Activated naive CD8-positive, alpha-beta T cell treated with anti-CD3 and anti-CD28 coated beads for 36 hours (primary cell): Measurements from ENCODE around the gene PIP5KL1. TPM values are rescaled to one million over a fixed set of nuclear protein-coding genes. Genes with fewer than 3 reads are reported as not detected.
"Not testable (repeated sequence)": the region's sequence is repeated elsewhere in the genome, so short reads cannot be mapped to it uniquely, and the experiment has no call there.

Experiments
- DNase-seq: peaks from one replicate; pipeline ENCODE4 v3.0.0; 2021
- H3K27ac Mint-ChIP-seq: one replicate; pipeline ENCODE4 v1.8.0; 2022; ENCODE audit warnings: mild to moderate bottlenecking, moderate library complexity, mixed read lengths
- H3K27me3 Mint-ChIP-seq: one replicate; pipeline ENCODE4 v1.8.0; 2022; ENCODE audit warnings: mild to moderate bottlenecking, mixed read lengths
- H3K36me3 Mint-ChIP-seq: one replicate; pipeline ENCODE4 v1.8.0; 2021; ENCODE audit warnings: mild to moderate bottlenecking, mixed read lengths
- H3K4me1 Mint-ChIP-seq: one replicate; pipeline ENCODE4 v1.8.0; 2021; ENCODE audit warnings: mixed read lengths
- H3K4me3 Mint-ChIP-seq: one replicate; pipeline ENCODE4 v1.8.0; 2022; ENCODE audit warnings: mild to moderate bottlenecking, moderate library complexity, mixed read lengths
- H3K9me3 Mint-ChIP-seq: one replicate; pipeline ENCODE4 v1.8.0; 2022; ENCODE audit warnings: mixed read lengths
- total RNA-seq, 2 experiments: library from RNA; stranded (reverse); gene quantifications; one replicate each; pipeline ENCODE4 v1.2.3, GENCODE V29; 2021

PIP5KL1 gene
- total RNA-seq, 2 experiments from 2014 or later: 2.3 to 3.2 TPM

- H3K4me3 Mint-ChIP-seq: no peak overlapping the region
- peaks cover 7% of the 10 kb centered on the region for H3K4me1 Mint-ChIP-seq
- H3K36me3 Mint-ChIP-seq: peaks cover 33% of the 10 kb centered on the region
- DNase-seq: no peak
- no peaks in the 10 kb centered on the region for H3K9me3 Mint-ChIP-seq
- no peak overlapping the region for H3K27ac Mint-ChIP-seq
- H3K27me3 Mint-ChIP-seq: no peaks in the 10 kb centered on the region
These were observed 44.1 kb downstream of the PIP5KL1 start for GRCh38 chr9:127886401-127886972.

DNA sequence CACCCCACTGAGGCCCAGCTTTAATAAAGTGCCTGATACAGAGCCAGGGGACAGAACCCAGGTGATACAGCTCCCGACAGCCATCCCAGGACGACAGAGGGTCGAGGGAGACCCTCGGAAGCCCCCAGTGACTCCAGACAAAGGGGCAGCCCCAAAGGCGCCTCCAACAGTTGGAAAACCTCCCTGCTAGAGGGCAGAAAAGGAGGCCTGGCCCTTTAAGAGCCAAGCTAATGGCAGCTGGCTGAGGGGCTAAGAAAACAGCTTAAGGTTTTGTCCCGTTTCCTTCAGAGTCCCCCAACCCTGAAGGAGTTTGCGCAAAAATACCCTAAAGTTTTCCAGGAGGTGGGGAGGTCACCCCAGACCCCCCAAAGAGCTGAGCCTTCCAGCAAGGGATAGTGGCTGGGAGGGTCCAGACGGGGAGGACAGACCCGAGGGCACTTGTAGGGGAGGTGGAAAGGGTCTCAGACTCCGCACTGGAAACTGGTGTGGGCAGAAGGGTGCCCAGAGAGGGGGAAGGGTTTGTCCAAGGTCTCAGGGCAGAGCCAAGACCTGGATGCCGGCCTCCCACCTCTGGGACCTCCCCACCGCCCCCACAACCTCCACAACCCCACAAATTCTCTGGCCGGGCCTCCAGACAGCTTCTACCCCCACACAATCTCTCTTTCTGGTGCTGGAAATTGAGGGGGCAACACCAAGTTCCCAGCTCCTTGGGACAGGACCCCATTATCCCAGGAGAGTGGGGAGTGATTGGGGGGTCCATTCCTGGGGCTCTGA, 44.9 kb downstream of the PIP5KL1 start:
- H3K27ac Mint-ChIP-seq: no peak overlapping the region
- H3K36me3 Mint-ChIP-seq: peaks cover 30% of the 10 kb centered on the region
- H3K27me3 Mint-ChIP-seq: no peaks in the 10 kb centered on the region
- peaks cover 7% of the 10 kb centered on the region for H3K4me1 Mint-ChIP-seq
- no peaks in the 10 kb centered on the region for H3K9me3 Mint-ChIP-seq
- no peak overlapping the region for H3K4me3 Mint-ChIP-seq
- DNase-seq: no peak

DNA sequence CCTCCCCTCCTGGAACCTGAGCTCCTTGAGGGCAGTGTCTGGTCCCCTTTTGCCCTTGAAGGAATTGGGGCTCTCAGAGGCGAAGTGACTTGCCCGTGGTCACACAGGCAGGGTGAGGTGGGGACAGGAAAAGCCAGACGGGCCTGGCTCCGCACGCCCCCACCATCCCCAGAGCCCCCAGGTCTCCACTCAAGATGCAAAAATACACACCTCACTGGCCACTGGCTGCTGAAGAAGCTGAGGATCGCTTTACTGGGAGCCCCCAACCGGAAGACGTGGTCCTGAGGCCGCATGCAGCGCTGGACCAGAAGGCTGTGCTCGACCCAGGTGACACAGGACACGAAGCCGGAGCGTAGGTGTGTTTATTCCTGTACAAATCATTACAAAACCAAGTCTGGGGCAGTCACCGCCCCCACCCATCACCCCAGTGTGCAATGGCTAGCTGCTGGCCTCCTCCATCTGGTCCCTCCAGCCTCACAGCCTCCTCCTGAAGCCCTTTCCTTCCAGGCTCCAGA, 45.5 kb downstream of the PIP5KL1 start:
- Mint-ChIP-seq H3K4me3 (no peak overlapping the region), H3K4me1 (peaks cover 7% of the 10 kb centered on the region), H3K36me3 (peaks cover 26% of the 10 kb centered on the region), H3K27ac (no peak overlapping the region), H3K9me3 (no peaks in the 10 kb centered on the region), H3K27me3 (no peaks in the 10 kb centered on the region)
- DNase-seq: no peak

- no peak for DNase-seq
- Mint-ChIP-seq H3K9me3 (no peaks in the 10 kb centered on the region), H3K4me3 (no peak overlapping the region), H3K36me3 (peaks cover 25% of the 10 kb centered on the region), H3K4me1 (peaks cover 7% of the 10 kb centered on the region), H3K27me3 (no peaks in the 10 kb centered on the region), H3K27ac (peak overlapping the region; percentile 57)
These were observed 46.1 kb downstream of the PIP5KL1 start for GRCh38 chr9:127884427-127884911.

DNA sequence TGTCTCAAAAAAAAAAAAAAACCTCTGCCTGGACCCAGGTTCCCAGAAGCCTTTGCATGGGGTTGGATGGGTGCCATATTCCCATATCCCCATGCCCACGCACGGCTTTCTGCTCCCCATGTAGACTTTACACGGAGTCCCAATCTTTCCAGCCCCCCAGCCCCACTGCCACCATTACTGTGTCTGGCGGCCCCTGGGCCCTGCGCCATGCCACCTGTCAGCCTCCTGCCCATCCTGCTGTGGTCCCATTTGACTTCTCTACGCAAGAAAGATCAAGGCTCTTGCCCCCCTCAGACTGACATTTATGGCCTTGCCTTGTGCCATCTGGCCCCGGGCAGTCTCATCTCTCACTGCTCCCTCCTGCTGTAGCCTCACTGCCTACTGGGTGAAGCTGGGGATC, 46.6 kb downstream of the PIP5KL1 start:
- Mint-ChIP-seq H3K36me3 (peaks cover 27% of the 10 kb centered on the region), H3K4me3 (no peak overlapping the region), H3K4me1 (peaks cover 9% of the 10 kb centered on the region), H3K9me3 (no peaks in the 10 kb centered on the region), H3K27me3 (no peaks in the 10 kb centered on the region), H3K27ac (peak overlapping the region; percentile 57)
- no peak for DNase-seq

DNA sequence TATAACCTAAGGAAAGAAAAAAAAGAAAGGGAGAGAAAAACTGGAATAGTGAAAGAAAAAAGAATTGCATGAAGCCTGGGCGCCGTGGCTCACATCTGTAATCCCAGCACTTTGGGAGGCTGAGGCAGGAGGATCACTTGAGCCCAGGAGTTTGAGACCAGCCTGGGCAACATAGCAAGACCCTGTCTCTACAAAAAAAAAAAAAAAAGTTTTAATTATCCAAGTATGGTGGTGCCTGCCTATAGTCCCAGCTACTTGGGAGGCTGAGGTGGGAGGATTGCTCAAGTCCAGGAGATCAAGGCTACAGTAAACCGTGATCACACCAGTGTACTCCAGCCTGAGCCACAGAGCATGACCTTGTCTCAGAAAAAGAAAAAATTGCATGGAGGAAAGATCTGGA, 48.9 kb downstream of the PIP5KL1 start:
- H3K27ac Mint-ChIP-seq, H3K9me3 Mint-ChIP-seq, DNase-seq, H3K27me3 Mint-ChIP-seq, H3K4me3 Mint-ChIP-seq: not testable (repeated sequence)
- Mint-ChIP-seq H3K4me1 (peaks cover 15% of the 10 kb centered on the region), H3K36me3 (peaks cover 21% of the 10 kb centered on the region)

- Mint-ChIP-seq H3K36me3 (peaks cover 15% of the 10 kb centered on the region), H3K4me3 (no peak overlapping the region), H3K27me3 (peaks cover 8% of the 10 kb centered on the region), H3K9me3 (no peaks in the 10 kb centered on the region), H3K27ac (no peak overlapping the region), H3K4me1 (peaks cover 9% of the 10 kb centered on the region)
- DNase-seq: no peak
These were observed 50.4 kb downstream of the PIP5KL1 start for GRCh38 chr9:127880143-127880542.

DNA sequence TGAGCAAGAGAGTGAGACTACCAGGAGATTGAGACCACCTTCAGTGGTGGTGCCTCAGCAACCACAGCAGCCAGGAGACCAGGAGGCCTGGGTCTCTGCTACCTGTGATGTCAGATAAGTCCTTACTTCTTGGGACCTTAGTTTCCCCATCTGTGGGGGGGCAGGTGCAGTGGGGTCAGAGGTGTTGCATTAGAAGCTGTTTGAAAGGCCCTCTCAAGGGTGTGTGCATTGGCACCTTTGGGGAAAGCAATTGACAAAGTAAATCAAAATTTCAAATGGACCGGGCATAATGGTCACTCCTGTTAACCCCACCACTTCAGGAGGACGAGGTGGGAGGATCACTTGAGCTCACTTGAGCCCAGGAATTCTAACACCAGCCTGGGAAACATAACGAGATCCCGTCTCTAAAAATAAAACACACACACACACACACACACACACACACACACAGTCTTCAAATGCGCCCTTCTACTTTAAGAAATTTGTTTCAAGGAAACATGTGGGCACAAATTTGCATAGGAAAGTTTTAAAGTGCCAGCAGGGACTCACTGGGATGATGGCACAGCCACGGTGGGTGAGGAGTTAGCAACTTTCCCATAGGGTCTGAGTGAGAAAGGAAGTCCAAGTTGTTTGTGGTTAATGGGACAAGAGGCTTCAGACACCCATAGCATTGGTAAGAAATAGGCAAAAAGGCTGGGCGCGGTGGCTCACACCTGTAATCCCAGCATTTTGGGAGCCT, 51.8 kb downstream of the PIP5KL1 start:
- no peak overlapping the region for H3K27ac Mint-ChIP-seq

GRCh38 chr9:127878001-127878651, 52.5 kb downstream of the PIP5KL1 start:
- H3K27me3 Mint-ChIP-seq: peaks cover 8% of the 10 kb centered on the region
- H3K4me3 Mint-ChIP-seq: peak overlapping the region; percentile 43
- H3K36me3 Mint-ChIP-seq: peaks cover 2% of the 10 kb centered on the region
- no peak for DNase-seq
- H3K9me3 Mint-ChIP-seq: no peaks in the 10 kb centered on the region
- peaks cover 9% of the 10 kb centered on the region for H3K4me1 Mint-ChIP-seq
- H3K27ac Mint-ChIP-seq: peak overlapping the region; percentile 54

More for the DNA sequence above, 51.8 kb downstream of the PIP5KL1 start:
- peaks cover 8% of the 10 kb centered on the region for H3K27me3 Mint-ChIP-seq
- H3K36me3 Mint-ChIP-seq: peaks cover 3% of the 10 kb centered on the region
- H3K4me1 Mint-ChIP-seq: peaks cover 9% of the 10 kb centered on the region
- no peak for DNase-seq
- H3K9me3 Mint-ChIP-seq: no peaks in the 10 kb centered on the region
- H3K4me3 Mint-ChIP-seq: no peak overlapping the region

GRCh38 chr9:127877566-127877998, 53.0 kb downstream of the PIP5KL1 start, which contains the start of gene AK1:
AK1 (minus strand) TSS chr9:127877675; CDS start chr9:127874617, 3,058 bp downstream.
- Mint-ChIP-seq H3K36me3 (peaks cover 2% of the 10 kb centered on the region), H3K27ac (peak within 1 kb of the TSS; percentile 54), H3K4me3 (peak within 1 kb of the TSS; percentile 48), H3K4me1 (peaks cover 9% of the 10 kb centered on the region), H3K27me3 (peaks cover 8% of the 10 kb centered on the region), H3K9me3 (no peaks in the 10 kb centered on the region)
- DNase-seq: no peak

DNA sequence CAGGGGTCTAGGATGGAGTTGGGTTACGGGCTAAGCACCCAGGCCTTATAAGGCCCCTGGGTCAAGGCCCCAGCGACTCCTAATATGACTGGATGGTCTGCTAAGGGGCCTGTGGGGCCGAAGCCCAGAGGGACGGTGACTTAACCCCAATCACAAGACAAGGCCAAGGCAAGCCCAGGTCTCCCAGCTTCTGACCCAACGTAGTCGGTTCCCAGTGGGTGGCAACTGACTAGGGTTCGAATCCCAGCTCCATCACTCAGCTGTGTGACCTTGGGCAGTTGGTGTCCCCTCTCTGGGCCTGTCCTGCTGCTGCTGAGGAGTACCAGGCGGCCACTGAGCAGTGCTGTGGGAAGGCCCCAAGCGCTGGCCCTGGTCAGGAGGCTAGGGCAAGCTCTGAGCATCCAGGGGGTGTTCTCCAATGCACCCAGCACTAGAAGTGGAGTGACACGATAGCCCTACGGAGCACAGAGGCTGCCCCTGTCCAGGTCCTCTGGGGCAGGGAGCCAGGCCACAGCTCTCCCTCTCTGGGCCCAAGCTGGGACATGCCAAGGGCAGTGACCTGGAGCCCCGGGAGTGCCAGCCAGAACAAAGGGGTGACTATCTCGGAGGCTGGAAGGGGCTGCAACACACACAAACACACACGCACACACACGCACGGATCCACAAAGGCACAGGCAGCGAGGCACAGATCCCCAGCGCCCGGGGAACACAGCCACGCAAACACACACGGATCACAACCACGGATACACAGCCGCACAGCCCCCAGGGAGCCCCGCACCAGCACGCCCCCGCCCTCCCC, 53.6 kb downstream of the PIP5KL1 start:
- peaks cover 7% of the 10 kb centered on the region for H3K4me1 Mint-ChIP-seq
- peak overlapping the region; percentile 48 for H3K4me3 Mint-ChIP-seq
- no peak for DNase-seq
- peaks cover 8% of the 10 kb centered on the region for H3K27me3 Mint-ChIP-seq
- H3K27ac Mint-ChIP-seq: no peak overlapping the region
- peaks cover 2% of the 10 kb centered on the region for H3K36me3 Mint-ChIP-seq
- H3K9me3 Mint-ChIP-seq: no peaks in the 10 kb centered on the region

DNA sequence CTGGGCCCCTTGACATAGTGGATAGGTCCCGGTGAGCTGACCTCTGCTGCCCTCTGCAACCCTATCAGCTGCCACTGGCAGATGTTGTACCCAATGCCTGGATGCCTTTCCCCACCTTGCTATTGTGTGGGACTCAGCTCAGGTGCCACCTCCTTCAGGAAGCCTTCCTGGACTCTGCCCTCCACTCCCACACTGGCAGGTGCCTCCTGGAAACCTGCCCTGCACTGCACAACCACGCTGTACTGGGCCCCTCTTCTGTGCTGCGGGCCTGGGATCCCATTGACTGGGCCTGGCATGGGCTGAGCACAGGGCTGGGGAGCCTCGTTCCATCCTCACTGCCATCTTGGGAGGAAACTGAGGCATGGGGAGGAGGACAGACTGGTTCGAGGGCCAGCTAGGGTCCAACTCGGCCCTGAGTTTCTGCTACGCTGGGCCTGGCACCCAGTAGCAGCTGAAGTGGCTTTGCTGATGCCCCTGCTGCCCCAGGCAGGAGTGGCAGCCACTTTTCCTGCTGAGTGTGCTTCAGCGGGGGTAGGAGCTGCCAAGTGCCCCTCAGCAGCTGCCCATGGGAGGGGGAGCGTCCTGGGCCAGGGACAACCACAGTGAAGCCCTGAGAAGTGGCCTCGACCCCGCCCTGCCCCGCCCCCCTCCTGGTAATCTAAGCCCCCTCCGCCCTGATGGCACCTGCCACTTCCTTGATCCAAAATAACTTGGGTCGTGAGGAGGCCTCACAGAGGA, 54.4 kb downstream of the PIP5KL1 start:
- no peak overlapping the region for H3K27ac Mint-ChIP-seq
- H3K4me1 Mint-ChIP-seq: peaks cover 7% of the 10 kb centered on the region
- H3K27me3 Mint-ChIP-seq: peaks cover 8% of the 10 kb centered on the region
- no peaks in the 10 kb centered on the region for H3K9me3 Mint-ChIP-seq
- no peak overlapping the region for H3K4me3 Mint-ChIP-seq
- no peak for DNase-seq
- peaks cover 2% of the 10 kb centered on the region for H3K36me3 Mint-ChIP-seq

DNA sequence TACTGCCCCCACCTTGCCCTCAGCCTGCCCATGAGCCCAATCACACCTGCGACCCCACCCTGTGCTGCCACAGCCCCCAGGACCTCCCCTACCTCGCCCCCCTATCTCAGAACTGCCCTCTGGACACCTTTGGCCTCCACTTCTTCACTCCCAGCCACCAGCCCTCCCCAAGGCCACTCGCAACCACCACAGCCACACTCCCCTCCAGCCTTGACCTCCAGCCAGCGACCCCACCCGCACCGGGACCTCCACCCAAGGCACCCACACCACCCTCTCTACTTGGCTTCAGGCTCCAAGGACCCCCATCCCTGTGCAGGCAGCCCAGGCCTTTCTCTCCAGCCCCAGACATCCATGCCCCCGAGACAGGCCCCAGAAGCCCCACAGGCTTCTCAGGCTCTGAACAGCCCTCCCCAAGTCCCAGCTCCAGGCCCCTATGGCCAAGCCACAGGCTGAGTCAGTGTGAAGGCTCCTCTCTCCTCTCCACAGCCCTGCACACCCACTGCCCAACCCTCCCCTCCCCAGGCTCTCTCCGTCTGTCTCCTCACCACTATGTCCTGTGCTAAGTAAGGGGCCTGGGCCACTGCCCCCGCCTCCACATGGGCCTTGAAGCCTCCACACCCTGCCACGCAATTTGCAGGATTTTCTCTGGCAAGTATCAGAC, 55.1 kb downstream of the PIP5KL1 start:
- Mint-ChIP-seq H3K27me3 (peaks cover 8% of the 10 kb centered on the region), H3K4me3 (no peak overlapping the region), H3K27ac (peak overlapping the region; percentile 45)

More for the DNA sequence above, 55.1 kb downstream of the PIP5KL1 start:
- no peaks in the 10 kb centered on the region for H3K9me3 Mint-ChIP-seq
- H3K4me1 Mint-ChIP-seq: peaks cover 7% of the 10 kb centered on the region
- no peak for DNase-seq
- H3K36me3 Mint-ChIP-seq: peaks cover 2% of the 10 kb centered on the region
